SK-N-SH (cell line): ENCODE data around the gene GPRASP2. TPM values are rescaled to one million over a fixed set of nuclear protein-coding genes. Genes with fewer than 3 reads are reported as not detected.

ENCODE experiments used
- CTCF ChIA-PET: fragments of 300-600, 350-600 bp; formaldehyde crosslinking; extraction: SDS; loops from one replicate; lab custom pipeline; 2021; lab: Yijun Ruan, JAX
- POLR2A ChIA-PET: fragments of 350-600 bp; sonication (Branson Sonifier 250); formaldehyde crosslinking; extraction: SDS; loops from one replicate; lab custom pipeline; 2020; ENCODE audit warnings: antibody characterized with exemption, inconsistent platforms; lab: Yijun Ruan, JAX
- DNase-seq: peaks from one replicate; pipeline ENCODE4 v3.0.0; 2012
- H2AFZ ChIP-seq: fragments of 200-600 bp; sonication (generic); 2 replicates; pipeline ENCODE4 v1.8.1; 2016; ENCODE audit warnings: antibody characterized with exemption, mild to moderate bottlenecking, low read depth
- H3F3A ChIP-seq: fragments of 200-600 bp; sonication (generic); replicated peaks from 2 replicates; pipeline ENCODE3; 2016; ENCODE audit warnings: antibody characterized with exemption, mild to moderate bottlenecking; ENCODE audit not compliant: insufficient read depth
- H3K27ac ChIP-seq, 2 experiments: fragments of 200-500 bp in 1 of 2; fragments of 200-600 bp in 1 of 2; sonication (Bioruptor generic) in 1 of 2; sonication (generic), shearing (Covaris generic) in 1 of 2; 2 replicates each; pipeline versions ENCODE4 v1.5.1 to v1.6.1; 2014 to 2016; ENCODE audit warnings: low read depth in 2 of 2, inconsistent platforms in 1 of 2, low read length in 1 of 2, mild to moderate bottlenecking in 1 of 2, mixed read lengths in 1 of 2
- H3K27me3 ChIP-seq: fragments of 200-600 bp; sonication (generic), shearing (Covaris generic); 2 replicates; pipeline ENCODE4 v1.6.1; 2016; ENCODE audit warnings: mixed run types; ENCODE audit not compliant: insufficient read depth
- H3K36me3 ChIP-seq, 2 experiments: fragments of 200-500 bp in 1 of 2; fragments of 200-600 bp in 1 of 2; sonication (Bioruptor generic) in 1 of 2; sonication (generic) in 1 of 2; replicated peaks in 1 of 2; 2 replicates each; pipeline versions ENCODE3 to v1.5.1; 2014 to 2016; ENCODE audit warnings: low read length in 1 of 2, mild to moderate bottlenecking in 1 of 2; ENCODE audit not compliant: insufficient read depth in 2 of 2, control insufficient read depth in 1 of 2
- H3K4me1 ChIP-seq, 2 experiments: fragments of 200-500 bp in 1 of 2; fragments of 200-600 bp in 1 of 2; sonication (Bioruptor generic) in 1 of 2; sonication (generic), shearing (Covaris generic) in 1 of 2; 2 replicates each; pipeline versions ENCODE4 v1.5.1 to v1.6.1; 2014 to 2016; ENCODE audit warnings: low read depth in 1 of 2, low read length in 1 of 2, mixed run types in 1 of 2; ENCODE audit not compliant: insufficient read depth in 2 of 2, control insufficient read depth in 1 of 2
- H3K4me2 ChIP-seq: fragments of 200-600 bp; sonication (generic), shearing (Covaris generic); 2 replicates; pipeline ENCODE4 v1.6.1; 2017; ENCODE audit warnings: mixed run types
- H3K4me3 ChIP-seq, 2 experiments: fragments of 200-500 bp in 1 of 2; fragments of 200-600 bp in 1 of 2; sonication (Bioruptor generic) in 1 of 2; sonication (generic), shearing (Covaris generic) in 1 of 2; 2 replicates each; pipeline versions ENCODE4 v1.5.1 to v1.8.1; 2014 to 2016; ENCODE audit warnings: low read depth in 2 of 2, inconsistent platforms in 1 of 2, low read length in 1 of 2, mild to moderate bottlenecking in 1 of 2, mixed read lengths in 1 of 2, moderate library complexity in 1 of 2
- H3K79me2 ChIP-seq: fragments of 200-600 bp; sonication (generic); 2 replicates; pipeline ENCODE4 v1.8.1; 2017; ENCODE audit warnings: mild to moderate bottlenecking; ENCODE audit not compliant: insufficient read depth
- H3K9ac ChIP-seq: fragments of 200-600 bp; sonication (generic); 2 replicates; pipeline ENCODE4 v1.6.1; 2017; ENCODE audit warnings: mixed run types
- H3K9me2 ChIP-seq: fragments of 200-600 bp; sonication (generic); 2 replicates; pipeline ENCODE4 v1.6.1; 2017; ENCODE audit warnings: mixed run types
- H3K9me3 ChIP-seq: fragments of 200-600 bp; sonication (generic); 2 replicates; pipeline ENCODE4 v1.6.1; 2017; ENCODE audit warnings: mixed run types, mild to moderate bottlenecking, moderate library complexity
- H4K20me1 ChIP-seq: fragments of 200-600 bp; sonication (generic); 2 replicates; pipeline ENCODE4 v1.6.1; 2017; ENCODE audit warnings: mild to moderate bottlenecking, mixed run types; ENCODE audit not compliant: insufficient read depth
- CHD2 ChIP-seq: fragments of 150-350 bp; IDR thresholded peaks from 2 replicates; pipeline ENCODE4 v1.6.1; 2018; ENCODE audit warnings: low read length; ENCODE audit not compliant: partially characterized antibody
- ELF1 ChIP-seq: IDR thresholded peaks from 2 replicates; pipeline ENCODE4 v1.4.0; 2012
- EP300 ChIP-seq, 2 experiments: IDR thresholded peaks; 2 replicates each; pipeline versions ENCODE4 v1.4.0 to v1.6.1; 2012; ENCODE audit warnings: borderline replicate concordance in 1 of 2, low read depth in 1 of 2, low read length in 1 of 2
- EZH2phosphoT487 ChIP-seq: fragments of 200-600 bp; sonication (generic); IDR thresholded peaks from 2 replicates; pipeline ENCODE4 v1.6.1; 2017; ENCODE audit warnings: low read depth, mixed run types, mild to moderate bottlenecking, antibody characterized with exemption, moderate library complexity, borderline replicate concordance
- MEF2A ChIP-seq: IDR thresholded peaks from 2 replicates; pipeline ENCODE4 v1.4.0; 2012; ENCODE audit warnings: low read depth, borderline replicate concordance
- POLR2AphosphoS5 ChIP-seq: IDR thresholded peaks from 2 replicates; pipeline ENCODE4 v1.6.1; 2012; ENCODE audit warnings: low read depth, low read length
- RCOR1 ChIP-seq: fragments of 150-350 bp; IDR thresholded peaks from 2 replicates; pipeline ENCODE4 v1.6.1; 2017; ENCODE audit warnings: antibody characterized with exemption, low read length
- SIN3A ChIP-seq: IDR thresholded peaks from 2 replicates; pipeline ENCODE4 v1.6.1; 2012; ENCODE audit warnings: low read depth, mild to moderate bottlenecking, low read length, moderate library complexity, borderline replicate concordance
- SMC3 ChIP-seq: IDR thresholded peaks from 2 replicates; pipeline ENCODE4 v1.6.1; 2012; ENCODE audit warnings: low read depth, low read length, improper control_type of control experiment
- YY1 ChIP-seq: IDR thresholded peaks from 2 replicates; pipeline ENCODE4 v1.4.0; 2012; ENCODE audit warnings: low read depth, mild to moderate bottlenecking
- WGBS: methylation state at CpG from one replicate; pipeline ENCODE4 v1.1.6; 2017; ENCODE audit warnings: low lambda C conversion rate; 5-methylcytosine and 5-hydroxymethylcytosine counted together
- polyA plus RNA-seq, 3 experiments: library from polyadenylated mRNA; depleted of rRNA; stranded (reverse); fragments of >200 nt; gene quantifications; 2 replicates each; pipeline ENCODE4 v1.2.3, GENCODE V29; 2012
- TF ChIP-seq, protein P1 (sequence below): IDR thresholded peaks from 2 replicates; pipeline ENCODE4 v1.4.0; 2012; ENCODE audit warnings: low read depth
- TF ChIP-seq, protein P2 (sequence below): IDR thresholded peaks from 2 replicates; pipeline ENCODE4 v1.6.1; 2012; ENCODE audit warnings: mild to moderate bottlenecking, low read depth, low read length, moderate library complexity
- TF ChIP-seq, protein P3 (sequence below): fragments of 150-350 bp; IDR thresholded peaks from 2 replicates; pipeline ENCODE4 v1.6.1; 2017; ENCODE audit warnings: antibody characterized with exemption, low read length, low read depth, borderline replicate concordance
- TF ChIP-seq, protein P4 (sequence below): IDR thresholded peaks from 2 replicates; pipeline ENCODE4 v1.4.0; 2012; ENCODE audit warnings: low read depth, borderline replicate concordance

GPRASP2 gene
- polyA plus RNA-seq, 1 of the 3 experiments (the other 2 are of a cell fraction) = 12.3 TPM

DNA sequence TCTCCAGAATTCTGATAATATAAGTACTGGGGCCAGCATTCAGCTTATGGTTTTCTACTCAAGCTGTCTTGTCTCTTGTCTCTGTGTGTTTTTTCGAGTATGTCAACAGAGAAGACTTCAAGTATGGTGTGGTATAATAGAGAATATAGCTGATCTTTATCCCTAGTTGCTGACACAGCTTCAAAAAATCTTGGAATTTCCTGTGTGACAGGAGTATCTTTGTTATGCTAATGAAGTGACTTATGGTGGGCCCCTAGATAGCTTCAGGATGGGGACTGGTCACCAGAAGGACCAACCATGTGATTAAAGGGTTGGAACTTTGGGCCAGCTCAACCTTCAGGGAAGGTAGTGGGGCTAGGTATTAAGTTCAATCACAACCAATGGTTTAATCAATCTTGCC lies 11.2 kb downstream of the GPRASP2 start:
- 36% methylated on average over 1 of the region's 1 CpG for WGBS
- Histone ChIP-seq H3K4me2 (no peak overlapping the region), H3K27me3 (no peaks in the 10 kb centered on the region), H3K9ac (no peak overlapping the region), H3K4me3 (no peak overlapping the region), H3K27ac (no peak overlapping the region), H2AFZ (no peak overlapping the region), H3K36me3 (peaks cover 0 to 8% of the 10 kb centered on the region in 2 experiments), H3K79me2 (no peaks in the 10 kb centered on the region; the same call in 1 of the 2 replicates), H3K9me2 (no peaks in the 10 kb centered on the region), H4K20me1 (no peaks in the 10 kb centered on the region), H3K4me1 (peaks cover 0 to 7% of the 10 kb centered on the region in 2 experiments; a peak in 1 of 4 replicates), H3F3A (peaks cover under 1% of the 10 kb centered on the region), H3K9me3 (no peaks in the 10 kb centered on the region)
- POLR2A ChIA-PET = no interaction called here
- no peak for DNase-seq
- CTCF ChIA-PET = no interaction called here
- TF ChIP-seq, protein P1, sequence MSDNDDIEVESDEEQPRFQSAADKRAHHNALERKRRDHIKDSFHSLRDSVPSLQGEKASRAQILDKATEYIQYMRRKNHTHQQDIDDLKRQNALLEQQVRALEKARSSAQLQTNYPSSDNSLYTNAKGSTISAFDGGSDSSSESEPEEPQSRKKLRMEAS = no peak
- TF ChIP-seq CHD2 = no peak

DNA sequence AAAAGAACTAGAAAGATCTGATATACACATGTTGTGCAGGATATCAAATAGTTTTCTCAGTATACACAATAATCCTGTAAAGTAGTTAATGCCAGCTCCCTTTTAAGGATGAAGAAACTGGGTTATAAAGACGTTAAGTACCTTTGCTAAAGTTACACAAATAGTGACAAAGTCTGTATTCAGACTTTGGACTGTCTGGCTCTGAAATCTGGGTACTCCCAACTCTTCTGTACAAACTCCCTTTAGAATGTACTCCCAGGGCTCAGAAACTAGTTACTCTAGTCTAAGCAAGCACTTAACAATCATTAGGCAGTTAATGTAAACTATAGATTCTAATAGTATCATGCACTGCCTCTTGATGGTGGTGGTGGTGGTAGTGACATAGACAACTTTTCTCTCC lies 15.5 kb downstream of the GPRASP2 start:
- no peaks in the 10 kb centered on the region for H3K9me3 ChIP-seq
- no peaks in the 10 kb centered on the region for H3K79me2 ChIP-seq
- no peak overlapping the region for H2AFZ ChIP-seq
- no peak overlapping the region for H3K9ac ChIP-seq
- WGBS = 36% methylated on average over 1 of the region's 1 CpG
- no peak overlapping the region for H3K4me2 ChIP-seq
- CTCF ChIA-PET = no interaction called here
- DNase-seq = no peak
- no peak for TF ChIP-seq POLR2AphosphoS5
- TF ChIP-seq, protein P2, sequence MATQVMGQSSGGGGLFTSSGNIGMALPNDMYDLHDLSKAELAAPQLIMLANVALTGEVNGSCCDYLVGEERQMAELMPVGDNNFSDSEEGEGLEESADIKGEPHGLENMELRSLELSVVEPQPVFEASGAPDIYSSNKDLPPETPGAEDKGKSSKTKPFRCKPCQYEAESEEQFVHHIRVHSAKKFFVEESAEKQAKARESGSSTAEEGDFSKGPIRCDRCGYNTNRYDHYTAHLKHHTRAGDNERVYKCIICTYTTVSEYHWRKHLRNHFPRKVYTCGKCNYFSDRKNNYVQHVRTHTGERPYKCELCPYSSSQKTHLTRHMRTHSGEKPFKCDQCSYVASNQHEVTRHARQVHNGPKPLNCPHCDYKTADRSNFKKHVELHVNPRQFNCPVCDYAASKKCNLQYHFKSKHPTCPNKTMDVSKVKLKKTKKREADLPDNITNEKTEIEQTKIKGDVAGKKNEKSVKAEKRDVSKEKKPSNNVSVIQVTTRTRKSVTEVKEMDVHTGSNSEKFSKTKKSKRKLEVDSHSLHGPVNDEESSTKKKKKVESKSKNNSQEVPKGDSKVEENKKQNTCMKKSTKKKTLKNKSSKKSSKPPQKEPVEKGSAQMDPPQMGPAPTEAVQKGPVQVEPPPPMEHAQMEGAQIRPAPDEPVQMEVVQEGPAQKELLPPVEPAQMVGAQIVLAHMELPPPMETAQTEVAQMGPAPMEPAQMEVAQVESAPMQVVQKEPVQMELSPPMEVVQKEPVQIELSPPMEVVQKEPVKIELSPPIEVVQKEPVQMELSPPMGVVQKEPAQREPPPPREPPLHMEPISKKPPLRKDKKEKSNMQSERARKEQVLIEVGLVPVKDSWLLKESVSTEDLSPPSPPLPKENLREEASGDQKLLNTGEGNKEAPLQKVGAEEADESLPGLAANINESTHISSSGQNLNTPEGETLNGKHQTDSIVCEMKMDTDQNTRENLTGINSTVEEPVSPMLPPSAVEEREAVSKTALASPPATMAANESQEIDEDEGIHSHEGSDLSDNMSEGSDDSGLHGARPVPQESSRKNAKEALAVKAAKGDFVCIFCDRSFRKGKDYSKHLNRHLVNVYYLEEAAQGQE = no peak
- no peak for TF ChIP-seq CHD2
- TF ChIP-seq, protein P3, sequence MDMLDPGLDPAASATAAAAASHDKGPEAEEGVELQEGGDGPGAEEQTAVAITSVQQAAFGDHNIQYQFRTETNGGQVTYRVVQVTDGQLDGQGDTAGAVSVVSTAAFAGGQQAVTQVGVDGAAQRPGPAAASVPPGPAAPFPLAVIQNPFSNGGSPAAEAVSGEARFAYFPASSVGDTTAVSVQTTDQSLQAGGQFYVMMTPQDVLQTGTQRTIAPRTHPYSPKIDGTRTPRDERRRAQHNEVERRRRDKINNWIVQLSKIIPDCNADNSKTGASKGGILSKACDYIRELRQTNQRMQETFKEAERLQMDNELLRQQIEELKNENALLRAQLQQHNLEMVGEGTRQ = no peak
- no peak for TF ChIP-seq EZH2phosphoT487
- TF ChIP-seq ELF1 = no peak
- TF ChIP-seq MEF2A = no peak
- TF ChIP-seq, protein P1 = no peak
- no peak for TF ChIP-seq RCOR1
- TF ChIP-seq SMC3 = no peak
- TF ChIP-seq, protein P4, sequence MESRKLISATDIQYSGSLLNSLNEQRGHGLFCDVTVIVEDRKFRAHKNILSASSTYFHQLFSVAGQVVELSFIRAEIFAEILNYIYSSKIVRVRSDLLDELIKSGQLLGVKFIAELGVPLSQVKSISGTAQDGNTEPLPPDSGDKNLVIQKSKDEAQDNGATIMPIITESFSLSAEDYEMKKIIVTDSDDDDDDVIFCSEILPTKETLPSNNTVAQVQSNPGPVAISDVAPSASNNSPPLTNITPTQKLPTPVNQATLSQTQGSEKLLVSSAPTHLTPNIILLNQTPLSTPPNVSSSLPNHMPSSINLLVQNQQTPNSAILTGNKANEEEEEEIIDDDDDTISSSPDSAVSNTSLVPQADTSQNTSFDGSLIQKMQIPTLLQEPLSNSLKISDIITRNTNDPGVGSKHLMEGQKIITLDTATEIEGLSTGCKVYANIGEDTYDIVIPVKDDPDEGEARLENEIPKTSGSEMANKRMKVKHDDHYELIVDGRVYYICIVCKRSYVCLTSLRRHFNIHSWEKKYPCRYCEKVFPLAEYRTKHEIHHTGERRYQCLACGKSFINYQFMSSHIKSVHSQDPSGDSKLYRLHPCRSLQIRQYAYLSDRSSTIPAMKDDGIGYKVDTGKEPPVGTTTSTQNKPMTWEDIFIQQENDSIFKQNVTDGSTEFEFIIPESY = no peak
- TF ChIP-seq YY1 = no peak
- no peak for TF ChIP-seq SIN3A
- no peak for TF ChIP-seq EP300 (IDR thresholded peaks at IDR 0.05; ENCODE audit: borderline replicate concordance in 1 of 2, low read depth in 1 of 2, low read length in 1 of 2)
- H3F3A ChIP-seq = peaks cover 8% of the 10 kb centered on the region
- H3K36me3 ChIP-seq = peaks cover 0 to 8% of the 10 kb centered on the region in 2 experiments
- POLR2A ChIA-PET = no interaction called here
- no peaks in the 10 kb centered on the region for H3K9me2 ChIP-seq
- no peaks in the 10 kb centered on the region for H3K4me1 ChIP-seq
- H4K20me1 ChIP-seq = no peaks in the 10 kb centered on the region
- H3K27me3 ChIP-seq = peaks cover 7% of the 10 kb centered on the region; the same call in 1 of the 2 replicates
- no peak overlapping the region for H3K4me3 ChIP-seq
- H3K27ac ChIP-seq = no peak overlapping the region
